ENCODE data around the gene ZNF280B. TPM values are rescaled to one million over a fixed set of nuclear protein-coding genes. Genes with fewer than 3 reads are reported as not detected.
A peak's percentile ranks its signal among the peaks of the same experiment; 100 is the strongest.

Gene ZNF280B, protein sequence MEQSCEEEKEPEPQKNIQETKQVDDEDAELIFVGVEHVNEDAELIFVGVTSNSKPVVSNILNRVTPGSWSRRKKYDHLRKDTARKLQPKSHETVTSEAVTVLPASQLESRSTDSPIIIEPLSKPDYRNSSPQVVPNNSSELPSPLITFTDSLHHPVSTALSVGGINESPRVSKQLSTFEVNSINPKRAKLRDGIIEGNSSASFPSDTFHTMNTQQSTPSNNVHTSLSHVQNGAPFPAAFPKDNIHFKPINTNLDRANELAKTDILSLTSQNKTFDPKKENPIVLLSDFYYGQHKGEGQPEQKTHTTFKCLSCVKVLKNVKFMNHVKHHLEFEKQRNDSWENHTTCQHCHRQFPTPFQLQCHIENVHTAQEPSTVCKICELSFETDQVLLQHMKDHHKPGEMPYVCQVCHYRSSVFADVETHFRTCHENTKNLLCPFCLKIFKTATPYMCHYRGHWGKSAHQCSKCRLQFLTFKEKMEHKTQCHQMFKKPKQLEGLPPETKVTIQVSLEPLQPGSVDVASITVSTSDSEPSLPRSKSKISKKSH
- 5.5 TPM for total RNA-seq (2021; ENCODE audit: unreplicated experiment)
- 1.1 and 1.9 TPM in 2 replicates for polyA plus RNA-seq (2012)
- Bru-seq, nascent RNA = percentile 66 among the genes with signal in this experiment
- percentile 58 among the genes with signal in this experiment for BruChase-seq, experiment 1, labeled RNA remaining after a 6-hour chase
- percentile 82 among the genes with signal in this experiment for BruChase-seq, experiment 2, labeled RNA remaining after a 2-hour chase
- long read RNA-seq, full-length matches to known transcripts = 4 of 5 reads
- long read RNA-seq, partial matches to known transcripts = 0 of 5 reads
- long read RNA-seq, other reads (novel, unspliced or antisense) = 1 of 5 reads

GRCh38 chr22:22508274-22509176 lies at the start of gene ZNF280B:
TSS of gene ZNF280B (minus strand) at chr22:22508742. CDS start at chr22:22489398, 19,344 bp downstream.
- H3K27me3 ChIP-seq (ENCODE audit: insufficient read depth, low read length) = no peaks in the 10 kb centered on the region
- peak within 1 kb of the TSS; percentile 45; the same call in 1 of the 2 replicates for H3K27ac ChIP-seq (ENCODE audit: low read depth, low read length)
- ChIA-PET POLR2A (interaction anchor here (1.2 kb wide), 1 partner anchor 11 kb away, joined by 8 read pairs; the partner anchor contains the start of gene ZNF280A), CTCF (interaction anchor here (0.8 to 1.6 kb wide), 9 partner anchors 9 to 78 kb away, joined by 3 to 7 read pairs (median 5); partner anchors contain the start of genes PRAME and ZNF280A), RAD21 (ENCODE audit: low non-redundant PET in 1 of 2, low total read pairs in 2 of 2, uncharacterized antibody in 2 of 2, unreplicated experiment in 2 of 2) (no interaction called here)
- H3K4me3 ChIP-seq (replicated peaks in 1 of 2; ENCODE audit: low read depth in 1 of 2, low read length in 2 of 2) = peak within 1 kb of the TSS; percentile 73 to 85
- peaks cover 13% of the 10 kb centered on the region; the same call in 1 of the 2 replicates for H3K79me2 ChIP-seq (ENCODE audit: insufficient read depth, low read length)
- peak within 1 kb of the TSS; percentile 72 for H3K9ac ChIP-seq (ENCODE audit: low read length)
- intact Hi-C loops (cut with micrococcal nuclease) = no loop called here
- H3K9me3 ChIP-seq (ENCODE audit: control insufficient read depth in 1 of 2, insufficient read depth in 1 of 2, low read depth in 1 of 2, low read length in 2 of 2) = peaks cover 0 to 5% of the 10 kb centered on the region in 2 experiments; a peak in 1 of 4 replicates
- H3K4me1 ChIP-seq (ENCODE audit: control insufficient read depth in 1 of 2, insufficient read depth in 2 of 2, low read length in 2 of 2) = peaks cover 0 to 14% of the 10 kb centered on the region in 2 experiments; a peak in 3 of 4 replicates
- peak; percentile 99 for ATAC-seq
- H4K20me1 ChIP-seq (ENCODE audit: insufficient read depth) = no peaks in the 10 kb centered on the region
- DNase-seq (ENCODE audit: low read depth, low spot score) = peak; percentile 81
- H2AFZ ChIP-seq (ENCODE audit: low read depth, low read length, poor library complexity, severe bottlenecking) = peak within 1 kb of the TSS; percentile 14
- no TSS peak for BruUV-seq (replicated peaks)
- peak within 1 kb of the TSS; percentile 86 for H3K4me2 ChIP-seq (ENCODE audit: low read length)
- peaks cover 0 to 23% of the 10 kb centered on the region in 2 experiments; a peak in 2 of 4 replicates for H3K36me3 ChIP-seq (ENCODE audit: control insufficient read depth in 1 of 2, insufficient read depth in 2 of 2, low read length in 2 of 2)
- no peaks in the 10 kb centered on the region for H3K9me2 ChIP-seq (ENCODE audit: insufficient read depth)
- TF ChIP-seq SRF (IDR thresholded peaks at IDR 0.05; ENCODE audit: low read depth) = no peak
- peak; percentile 79 for TF ChIP-seq ZFX (IDR thresholded peaks at IDR 0.05)
- TF ChIP-seq POLR2A (IDR thresholded peaks at IDR 0.05; ENCODE audit: borderline replicate concordance, extremely low read depth, insufficient read depth, insufficient read length) = no peak
- TF ChIP-seq ZNF274 (IDR thresholded peaks at IDR 0.05; ENCODE audit: low read depth, low read length) = no peak
- peak; percentile 6 to 80 (median 74); a peak in 5 of 6 replicates for TF ChIP-seq CTCF (IDR thresholded peaks at IDR 0.05 in 2 of 3, conservative IDR thresholded peaks at IDR 0.05 in 1 of 3; ENCODE audit: borderline replicate concordance in 1 of 3, insufficient read depth in 1 of 3, low read depth in 2 of 3, low read length in 2 of 3)
- no peak for TF ChIP-seq YY1 (IDR thresholded peaks at IDR 0.05; ENCODE audit: extremely low read depth, insufficient replicate concordance, low read depth, low read length)
- no peak for TF ChIP-seq CEBPB (IDR thresholded peaks at IDR 0.05; ENCODE audit: low read depth)
- TF ChIP-seq, protein P1, sequence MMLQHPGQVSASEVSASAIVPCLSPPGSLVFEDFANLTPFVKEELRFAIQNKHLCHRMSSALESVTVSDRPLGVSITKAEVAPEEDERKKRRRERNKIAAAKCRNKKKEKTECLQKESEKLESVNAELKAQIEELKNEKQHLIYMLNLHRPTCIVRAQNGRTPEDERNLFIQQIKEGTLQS (IDR thresholded peaks at IDR 0.05) = no peak
- no peak for TF ChIP-seq FOSL1 (IDR thresholded peaks at IDR 0.05; ENCODE audit: low read depth)
- no peak for TF ChIP-seq RAD21 (IDR thresholded peaks at IDR 0.05; ENCODE audit: low read depth)
- no peak for TF ChIP-seq EZH2phosphoT487 (IDR thresholded peaks at IDR 0.05; ENCODE audit: borderline replicate concordance)
- no peak for TF ChIP-seq ELF1 (IDR thresholded peaks at IDR 0.05; ENCODE audit: borderline replicate concordance, low read depth)
- 0 out of 2 replicates have a peak, but pooled peaks have one; percentile 37 for TF ChIP-seq SP1 (IDR thresholded peaks at IDR 0.05; ENCODE audit: low read depth)
- TF ChIP-seq, protein P2, sequence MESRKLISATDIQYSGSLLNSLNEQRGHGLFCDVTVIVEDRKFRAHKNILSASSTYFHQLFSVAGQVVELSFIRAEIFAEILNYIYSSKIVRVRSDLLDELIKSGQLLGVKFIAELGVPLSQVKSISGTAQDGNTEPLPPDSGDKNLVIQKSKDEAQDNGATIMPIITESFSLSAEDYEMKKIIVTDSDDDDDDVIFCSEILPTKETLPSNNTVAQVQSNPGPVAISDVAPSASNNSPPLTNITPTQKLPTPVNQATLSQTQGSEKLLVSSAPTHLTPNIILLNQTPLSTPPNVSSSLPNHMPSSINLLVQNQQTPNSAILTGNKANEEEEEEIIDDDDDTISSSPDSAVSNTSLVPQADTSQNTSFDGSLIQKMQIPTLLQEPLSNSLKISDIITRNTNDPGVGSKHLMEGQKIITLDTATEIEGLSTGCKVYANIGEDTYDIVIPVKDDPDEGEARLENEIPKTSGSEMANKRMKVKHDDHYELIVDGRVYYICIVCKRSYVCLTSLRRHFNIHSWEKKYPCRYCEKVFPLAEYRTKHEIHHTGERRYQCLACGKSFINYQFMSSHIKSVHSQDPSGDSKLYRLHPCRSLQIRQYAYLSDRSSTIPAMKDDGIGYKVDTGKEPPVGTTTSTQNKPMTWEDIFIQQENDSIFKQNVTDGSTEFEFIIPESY (IDR thresholded peaks at IDR 0.05; ENCODE audit: extremely low read depth, insufficient replicate concordance, low read length) = peak; percentile 49
- no peak for TF ChIP-seq TCF7L2 (IDR thresholded peaks at IDR 0.05; ENCODE audit: borderline replicate concordance, extremely low read depth, insufficient read depth, insufficient read length)
- TF ChIP-seq CBX3 (IDR thresholded peaks at IDR 0.05; ENCODE audit: low read depth) = peak; percentile 87
- TF ChIP-seq POLR2AphosphoS5 (IDR thresholded peaks at IDR 0.05; ENCODE audit: low read depth, low read length) = peak; percentile 71
- TF ChIP-seq EZH2 (IDR thresholded peaks at IDR 0.05) = no peak

Data from HCT116 (cell line).